Heart left ventricle (tissue), 16 donors: ENCODE data around the gene FADS3. TPM values are rescaled to one million over a fixed set of nuclear protein-coding genes. Genes with fewer than 3 reads are reported as not detected.

Experiments used
- ATAC-seq, 4 donors: fragments of 200-7000 bp; cut with Tn5 transposase; one replicate each; pipeline ENCODE4 v1.9.1; 2020 to 2022; ENCODE audit warnings: moderate library complexity in 4 of 4, mild to moderate bottlenecking in 3 of 4, moderate number of reproducible peaks in 1 of 4
- DNase-seq, 5 donors: peaks; one replicate each; pipeline ENCODE4 v3.0.0-alpha.2; 2020
- H3K27ac ChIP-seq, 12 donors: fragments of 200-600 bp; sonication (generic) in 4 of 12; one replicate each; pipeline versions ENCODE4 v1.5.0 to v1.8.0; 2016 to 2022; ENCODE audit warnings: mild to moderate bottlenecking in 2 of 12
- H3K27me3 ChIP-seq, 9 donors: fragments of 200-600 bp; sonication (generic) in 2 of 9; one replicate each; pipeline versions ENCODE4 v1.5.1 to v1.8.0; 2016 to 2022; ENCODE audit warnings: mild to moderate bottlenecking in 3 of 9
- H3K36me3 ChIP-seq, 9 donors: fragments of 200-600 bp; sonication (generic) in 2 of 9; one replicate each; pipeline versions ENCODE4 v1.5.0 to v1.8.0; 2018 to 2022; ENCODE audit warnings: mild to moderate bottlenecking in 2 of 9
- H3K4me1 ChIP-seq, 12 donors: fragments of 200-600 bp; sonication (generic) in 4 of 12; one replicate each; pipeline versions ENCODE4 v1.5.0 to v1.8.0; 2016 to 2022; ENCODE audit warnings: mild to moderate bottlenecking in 3 of 12
- H3K4me3 ChIP-seq, 12 donors: fragments of 200-600 bp; sonication (generic) in 4 of 12; one replicate each; pipeline versions ENCODE4 v1.5.0 to v1.8.0; 2017 to 2022; ENCODE audit warnings: mild to moderate bottlenecking in 9 of 12, moderate library complexity in 4 of 12
- H3K9me3 ChIP-seq, 12 donors: fragments of 200-600 bp; sonication (generic) in 4 of 12; one replicate each; pipeline versions ENCODE4 v1.5.0 to v1.8.0; 2016 to 2022; ENCODE audit warnings: mild to moderate bottlenecking in 1 of 12
- CTCF ChIP-seq, 12 donors: fragments of 200-600 bp; sonication (generic) in 4 of 12; IDR thresholded peaks; one replicate each; pipeline versions ENCODE4 v1.5.0 to v1.8.0; 2018 to 2022; ENCODE audit warnings: antibody characterized with exemption in 12 of 12, mild to moderate bottlenecking in 5 of 12
- POLR2A ChIP-seq, 2 donors: fragments of 450-650 bp; IDR thresholded peaks; one replicate each; pipeline ENCODE4 v1.6.1; 2017; ENCODE audit warnings: antibody characterized with exemption in 2 of 2, mild to moderate bottlenecking in 2 of 2, moderate library complexity in 2 of 2
- WGBS, 4 donors: extraction: QIAGEN DNeasy Blood & Tissue Kit in 2 of 4; methylation state at CpG; one replicate each; pipeline versions ENCODE4 v1.1.5 to v1.1.7; 2013 to 2018; 5-methylcytosine and 5-hydroxymethylcytosine counted together
- intact Hi-C, 10 donors: fragments of 100-400 bp; cut with DNase I; formaldehyde crosslinking; loops; one replicate each; pipeline versions ENCODE4 v1.11.1 to v1.14.2; 2022
- polyA plus RNA-seq, 2 donors: library from polyadenylated mRNA; stranded (reverse); fragments of 200-250 nt; gene quantifications; one replicate each; pipeline ENCODE4 v1.2.3, GENCODE V29; 2013
- total RNA-seq, 9 donors: library from RNA; depleted of rRNA in 2 of 9; stranded (reverse); fragments of >200 nt in 2 of 9; fragmentation: NEBNext Ultra II Directional in 3 of 9; extraction: Animal tissue kit (Norgen Biotek cat#: 25700) in 3 of 9; gene quantifications; one replicate each; pipeline versions ENCODE4 v1.1.0 to v1.2.4, GENCODE V29; 2016 to 2023
- donor health status: ischemic (EF 13 %, LVEDD 7.1; RV severe dilation, severe dysfunction).
- donor health status: healthy with polysubstance abuse.
- donor health status: DM: no; HTN: yes; CAD: no.
- donor health status: DM: no; HTN: no; CAD: no.
- donor health status: ischemic (EF 25% LVEDD 6.9; RV normal size, moderate dysfunction).
- donor health status: ischemic (EF 25% LVEDD 5.7; RV mildly dilated, moderate dysfunction).
- donor health status: healthy.
- donor health status: DM: yes; HTN: yes; CAD: no.
- donor health status: ischemic (EF 35%, LVEDD 5.7; RV mildly dilated, moderate dysfunction).
- donor health status: nonischemic (EF 11% LVEDD 7.7; RV severe dilation, severe dysfunction).
- donor health status: DM: yes; HTN: yes; CAD: no.
- donor health status: PGD.
- donor health status: ischemic (EF 29% LVEDD 5.4; RV normal size, mild dysfunction).
- donor health status: nonischemic (EF 23%, LVEDD 6.1; RV moderate dilation, normal function).

Gene FADS3
- total and polyA plus RNA-seq, 11 donors: 53.2 to 237 (median 79.6) TPM

- no peaks in the 10 kb centered on the region for H3K27me3 ChIP-seq
- intact Hi-C loops: loop anchor here in 5 of 10 donors (5.0 to 10.0 kb wide), 4 partner anchors 56 to 209 kb away; partner anchors contain the start of gene FADS1 (in 2 of the 5)
- peak overlapping the region in 6 of 12 donors; percentile 42 to 87 (median 67) for H3K27ac ChIP-seq
- TF ChIP-seq POLR2A (IDR thresholded peaks at IDR 0.05): no peak
- no peak for TF ChIP-seq CTCF (IDR thresholded peaks at IDR 0.05)
- H3K9me3 ChIP-seq: no peaks in the 10 kb centered on the region
- DNase-seq (no peak), ATAC-seq (no peak)
- WGBS, 4 donors: 86 to 96% (median 94%) methylated on average over 11 to 20 of the region's 20 CpGs
- peaks cover 2 to 48% (median 20%) of the 10 kb centered on the region in 12 donors for H3K4me1 ChIP-seq
- H3K36me3 ChIP-seq: peaks cover 0 to 33% (median 14%) of the 10 kb centered on the region in 9 donors
- H3K4me3 ChIP-seq: no peak overlapping the region
Measured at GRCh38 chr11:61872935-61873565, 18.3 kb downstream of the FADS3 start.

- DNase-seq (peak; percentile 80 to 92 (median 88)), ATAC-seq (peak; percentile 79 to 90 (median 84))
- peaks cover 0 to 19% (median 10%) of the 10 kb centered on the region in 9 donors for H3K36me3 ChIP-seq
- 2 to 10% (median 3%) methylated on average over 3 to 24 of the region's 24 CpGs for WGBS, 4 donors
- peaks cover 2 to 48% (median 20%) of the 10 kb centered on the region in 12 donors for H3K4me1 ChIP-seq
- peak overlapping the region in 7 of 12 donors; percentile 11 to 41 (median 20) for H3K4me3 ChIP-seq
- intact Hi-C loops: loop anchor here in 9 of 10 donors (1.0 to 10.0 kb wide), 11 partner anchors 26 to 212 kb away; partner anchors contain the start of gene FADS1 (in 2 of the 9)
- H3K9me3 ChIP-seq: no peaks in the 10 kb centered on the region
- TF ChIP-seq POLR2A (IDR thresholded peaks at IDR 0.05): peak in 1 of 2 donors; percentile 13
- peak; percentile 88 to 98 (median 94) for TF ChIP-seq CTCF (IDR thresholded peaks at IDR 0.05)
- no peaks in the 10 kb centered on the region for H3K27me3 ChIP-seq
- H3K27ac ChIP-seq: peak overlapping the region in 9 of 12 donors; percentile 1 to 82 (median 56)
Measured at GRCh38 chr11:61871158-61871597, 20.2 kb downstream of the FADS3 start.

- Histone ChIP-seq H3K27ac (peak overlapping the region in 9 of 12 donors; percentile 1 to 82 (median 56)), H3K4me1 (peaks cover 2 to 48% (median 20%) of the 10 kb centered on the region in 12 donors), H3K36me3 (peaks cover 0 to 16% (median 7%) of the 10 kb centered on the region in 9 donors), H3K9me3 (no peaks in the 10 kb centered on the region), H3K27me3 (no peaks in the 10 kb centered on the region), H3K4me3 (peak overlapping the region in 2 of 12 donors; percentile 41)
- 39 to 59% (median 42%) methylated on average over 10 of the region's 10 CpGs for WGBS, 4 donors
- intact Hi-C loops: loop anchor here in 9 of 10 donors (1.0 to 10.0 kb wide), 11 partner anchors 26 to 212 kb away; partner anchors contain the start of gene FADS1 (in 2 of the 9)
- no peak for ATAC-seq
- DNase-seq: no peak
- TF ChIP-seq POLR2A (IDR thresholded peaks at IDR 0.05): no peak
- TF ChIP-seq CTCF (IDR thresholded peaks at IDR 0.05): no peak
Measured at GRCh38 chr11:61870541-61871031, 20.8 kb downstream of the FADS3 start.
